ENCODE measurements around the gene VWC2L.

GRCh38 chr2:214389334-214389733 is 21.5 kb upstream of the VWC2L start:
- TF ChIP-seq NR3C1 (CRISPR knock-in tag; conservative IDR thresholded peaks at IDR 0.05; ENCODE audit: low read depth), result no peak
- no peak for TF ChIP-seq MAX (CRISPR knock-in tag; IDR thresholded peaks at IDR 0.05)
